Adrenal gland (tissue), 5 donors: Measurements from ENCODE around the gene DAPK3.

Experiments used
- POLR2A ChIP-seq, 2 donors: fragments of 450-650 bp; IDR thresholded peaks; one replicate each; pipeline ENCODE4 v1.6.1; 2017; ENCODE audit warnings: antibody characterized with exemption in 2 of 2, mild to moderate bottlenecking in 2 of 2, moderate library complexity in 1 of 2
- TF ChIP-seq, protein P1 (sequence below), 6 experiments: fragments of 450-650 bp in 4 of 6; fragments of 200-600 bp in 2 of 6; sonication (generic) in 1 of 6; IDR thresholded peaks; 1 replicate in 5 of 6; 2 replicates in 1 of 6; pipeline versions ENCODE4 v1.5.1 to v1.8.0; 2016 to 2021; ENCODE audit warnings: antibody characterized with exemption in 6 of 6, mild to moderate bottlenecking in 2 of 6, moderate library complexity in 1 of 6
- donor health status: DM: no; HTN: no; CAD: no.

GRCh38 chr19:4010808-4011110 is 39.9 kb upstream of the DAPK3 start:
- no peak for TF ChIP-seq POLR2A (IDR thresholded peaks at IDR 0.05)
- TF ChIP-seq, protein P1, sequence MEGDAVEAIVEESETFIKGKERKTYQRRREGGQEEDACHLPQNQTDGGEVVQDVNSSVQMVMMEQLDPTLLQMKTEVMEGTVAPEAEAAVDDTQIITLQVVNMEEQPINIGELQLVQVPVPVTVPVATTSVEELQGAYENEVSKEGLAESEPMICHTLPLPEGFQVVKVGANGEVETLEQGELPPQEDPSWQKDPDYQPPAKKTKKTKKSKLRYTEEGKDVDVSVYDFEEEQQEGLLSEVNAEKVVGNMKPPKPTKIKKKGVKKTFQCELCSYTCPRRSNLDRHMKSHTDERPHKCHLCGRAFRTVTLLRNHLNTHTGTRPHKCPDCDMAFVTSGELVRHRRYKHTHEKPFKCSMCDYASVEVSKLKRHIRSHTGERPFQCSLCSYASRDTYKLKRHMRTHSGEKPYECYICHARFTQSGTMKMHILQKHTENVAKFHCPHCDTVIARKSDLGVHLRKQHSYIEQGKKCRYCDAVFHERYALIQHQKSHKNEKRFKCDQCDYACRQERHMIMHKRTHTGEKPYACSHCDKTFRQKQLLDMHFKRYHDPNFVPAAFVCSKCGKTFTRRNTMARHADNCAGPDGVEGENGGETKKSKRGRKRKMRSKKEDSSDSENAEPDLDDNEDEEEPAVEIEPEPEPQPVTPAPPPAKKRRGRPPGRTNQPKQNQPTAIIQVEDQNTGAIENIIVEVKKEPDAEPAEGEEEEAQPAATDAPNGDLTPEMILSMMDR (IDR thresholded peaks at IDR 0.05), result no peak
